Germinal center (tissue), 1 donor: Measurements from ENCODE around the gene ANKRD12.
A peak's percentile ranks its signal among the peaks of the same experiment; 100 is the strongest.

Source experiments
- DNase-seq: peaks from one replicate; pipeline ENCODE4 v3.0.0; 2012; ENCODE audit warnings: mixed read lengths, low spot score

ANKRD12 gene

GRCh38 chr18:9106800-9107584 lies 29.6 kb upstream of the ANKRD12 start:
- no peak for DNase-seq

- DNase-seq: no peak
Observed at GRCh38 chr18:9108911-9109310, 27.7 kb upstream of the ANKRD12 start.

GRCh38 chr18:9109523-9109922 lies 27.1 kb upstream of the ANKRD12 start:
- no peak for DNase-seq

- DNase-seq: no peak
Observed at GRCh38 chr18:9113468-9114149, 23.0 kb upstream of the ANKRD12 start.

- no peak for DNase-seq
Observed at GRCh38 chr18:9115984-9116383, 20.6 kb upstream of the ANKRD12 start.

- peak; percentile 12 for DNase-seq
Observed at GRCh38 chr18:9117980-9118841, 18.4 kb upstream of the ANKRD12 start.

- no peak for DNase-seq
Observed at GRCh38 chr18:9120796-9121195, 15.8 kb upstream of the ANKRD12 start.

GRCh38 chr18:9123520-9123919 lies 13.1 kb upstream of the ANKRD12 start:
- no peak for DNase-seq

GRCh38 chr18:9124824-9125223 lies 11.8 kb upstream of the ANKRD12 start:
- DNase-seq: no peak

GRCh38 chr18:9126337-9126736 lies 10.2 kb upstream of the ANKRD12 start:
- DNase-seq: no peak

GRCh38 chr18:9130195-9130594 lies 6.4 kb upstream of the ANKRD12 start:
- no peak for DNase-seq

- DNase-seq: no peak
Observed at GRCh38 chr18:9130806-9131205, 5.8 kb upstream of the ANKRD12 start.

- no peak for DNase-seq
Observed at GRCh38 chr18:9132628-9133027, 4.0 kb upstream of the ANKRD12 start.

- DNase-seq: no peak
Observed at GRCh38 chr18:9133225-9133624, 3.4 kb upstream of the ANKRD12 start.

- no peak for DNase-seq
Observed at GRCh38 chr18:9135081-9135911, 1.3 kb upstream of the ANKRD12 start.

- peak; percentile 67 for DNase-seq
Observed at GRCh38 chr18:9135912-9136314, 668 bp upstream of the ANKRD12 start.

GRCh38 chr18:9137168-9138066 lies 836 bp downstream of the ANKRD12 start:
- DNase-seq: peak; percentile 82

GRCh38 chr18:9139400-9140039 lies 2.9 kb downstream of the ANKRD12 start:
- no peak for DNase-seq

- no peak for DNase-seq
Observed at GRCh38 chr18:9140381-9140780, 3.8 kb downstream of the ANKRD12 start.

GRCh38 chr18:9140984-9141383 lies 4.4 kb downstream of the ANKRD12 start:
- no peak for DNase-seq
